Astrocyte of the spinal cord (primary cell): ENCODE data around the gene GABPB2.

Experiments used
- DNase-seq: peaks from one replicate; pipeline ENCODE4 v3.0.0; 2011; ENCODE audit warnings: low read depth, low spot score
- H3K4me3 ChIP-seq: 2 replicates; pipeline ENCODE4 v1.5.1; 2011; ENCODE audit warnings: low read depth, mild to moderate bottlenecking, low read length, moderate library complexity
- in situ Hi-C: cut with HindIII; loops from 2 replicates; pipeline ENCODE4 v1.10.0; 2017; ENCODE audit warnings: low sequenced_read_pairs
- TF ChIP-seq, protein P1 (sequence below): IDR thresholded peaks from 2 replicates; pipeline ENCODE4 v1.5.1; 2012; ENCODE audit warnings: low read depth, mild to moderate bottlenecking, low read length, inconsistent platforms

GABPB2 gene

GRCh38 chr1:151049458-151049857 lies 21.1 kb upstream of the GABPB2 start:
- in situ Hi-C loops: no loop called here
- TF ChIP-seq, protein P1, sequence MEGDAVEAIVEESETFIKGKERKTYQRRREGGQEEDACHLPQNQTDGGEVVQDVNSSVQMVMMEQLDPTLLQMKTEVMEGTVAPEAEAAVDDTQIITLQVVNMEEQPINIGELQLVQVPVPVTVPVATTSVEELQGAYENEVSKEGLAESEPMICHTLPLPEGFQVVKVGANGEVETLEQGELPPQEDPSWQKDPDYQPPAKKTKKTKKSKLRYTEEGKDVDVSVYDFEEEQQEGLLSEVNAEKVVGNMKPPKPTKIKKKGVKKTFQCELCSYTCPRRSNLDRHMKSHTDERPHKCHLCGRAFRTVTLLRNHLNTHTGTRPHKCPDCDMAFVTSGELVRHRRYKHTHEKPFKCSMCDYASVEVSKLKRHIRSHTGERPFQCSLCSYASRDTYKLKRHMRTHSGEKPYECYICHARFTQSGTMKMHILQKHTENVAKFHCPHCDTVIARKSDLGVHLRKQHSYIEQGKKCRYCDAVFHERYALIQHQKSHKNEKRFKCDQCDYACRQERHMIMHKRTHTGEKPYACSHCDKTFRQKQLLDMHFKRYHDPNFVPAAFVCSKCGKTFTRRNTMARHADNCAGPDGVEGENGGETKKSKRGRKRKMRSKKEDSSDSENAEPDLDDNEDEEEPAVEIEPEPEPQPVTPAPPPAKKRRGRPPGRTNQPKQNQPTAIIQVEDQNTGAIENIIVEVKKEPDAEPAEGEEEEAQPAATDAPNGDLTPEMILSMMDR: no peak
- H3K4me3 ChIP-seq: no peak overlapping the region
- DNase-seq: no peak

GRCh38 chr1:151050051-151050688 lies 20.4 kb upstream of the GABPB2 start:
- TF ChIP-seq, protein P1: no peak
- in situ Hi-C loops: no loop called here
- DNase-seq: no peak
- H3K4me3 ChIP-seq: no peak overlapping the region

- in situ Hi-C loops: no loop called here
- no peak for DNase-seq
- no peak overlapping the region for H3K4me3 ChIP-seq
- TF ChIP-seq, protein P1: no peak
Observed at GRCh38 chr1:151051356-151052009, 19.1 kb upstream of the GABPB2 start.

GRCh38 chr1:151054971-151055547 lies 15.5 kb upstream of the GABPB2 start:
- no peak overlapping the region for H3K4me3 ChIP-seq
- DNase-seq: no peak
- TF ChIP-seq, protein P1: no peak
- in situ Hi-C loops: no loop called here

DNA sequence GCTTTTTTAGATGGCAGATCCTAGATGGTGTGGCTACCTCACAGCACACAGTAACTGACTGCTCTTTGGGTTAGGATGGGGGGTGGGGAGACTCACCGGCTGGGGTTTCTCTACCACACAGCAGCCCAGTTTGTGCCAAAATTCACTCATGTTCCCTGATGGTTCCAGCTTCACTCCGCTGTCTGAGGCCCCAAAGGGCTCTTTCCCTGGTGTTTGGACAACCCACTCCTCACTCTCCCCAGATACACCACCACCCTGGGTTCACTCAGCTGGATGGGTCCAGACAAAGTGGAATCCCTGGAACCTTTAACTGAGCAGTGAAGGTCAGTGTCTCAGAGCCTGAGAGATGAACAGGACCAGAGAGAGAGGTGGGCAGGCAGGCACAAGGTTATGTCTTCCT lies 15.0 kb upstream of the GABPB2 start:
- no peak overlapping the region for H3K4me3 ChIP-seq
- DNase-seq: no peak
- TF ChIP-seq, protein P1: no peak
- in situ Hi-C loops: no loop called here

DNA sequence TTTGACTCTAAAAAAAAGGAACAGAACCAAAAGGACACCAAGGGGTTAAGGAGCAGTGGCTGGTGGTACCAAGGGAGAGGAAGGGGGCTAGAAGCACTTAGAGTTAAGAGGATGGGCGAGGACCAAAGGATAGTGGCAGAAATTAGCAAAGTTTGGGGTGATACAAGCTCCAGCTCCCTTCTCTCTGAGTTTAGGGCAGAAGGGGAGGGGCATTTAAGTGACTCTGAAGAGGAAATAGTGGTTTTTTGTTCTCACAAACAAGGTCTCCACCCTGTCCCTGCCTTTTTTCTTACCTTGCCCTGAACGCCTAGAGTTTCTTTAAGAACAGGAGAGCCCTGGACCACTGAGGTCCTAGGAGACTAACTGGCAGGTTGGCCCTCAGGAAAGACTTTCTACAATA lies 14.4 kb upstream of the GABPB2 start:
- TF ChIP-seq, protein P1: no peak
- in situ Hi-C loops: no loop called here
- DNase-seq: no peak
- H3K4me3 ChIP-seq: no peak overlapping the region
